ENCODE data around the gene DMWD. TPM values are rescaled to one million over a fixed set of nuclear protein-coding genes. Genes with fewer than 3 reads are reported as not detected.

The DMWD gene
- total RNA-seq, 1 donor from 2014 or later: 95.3 TPM

DNA sequence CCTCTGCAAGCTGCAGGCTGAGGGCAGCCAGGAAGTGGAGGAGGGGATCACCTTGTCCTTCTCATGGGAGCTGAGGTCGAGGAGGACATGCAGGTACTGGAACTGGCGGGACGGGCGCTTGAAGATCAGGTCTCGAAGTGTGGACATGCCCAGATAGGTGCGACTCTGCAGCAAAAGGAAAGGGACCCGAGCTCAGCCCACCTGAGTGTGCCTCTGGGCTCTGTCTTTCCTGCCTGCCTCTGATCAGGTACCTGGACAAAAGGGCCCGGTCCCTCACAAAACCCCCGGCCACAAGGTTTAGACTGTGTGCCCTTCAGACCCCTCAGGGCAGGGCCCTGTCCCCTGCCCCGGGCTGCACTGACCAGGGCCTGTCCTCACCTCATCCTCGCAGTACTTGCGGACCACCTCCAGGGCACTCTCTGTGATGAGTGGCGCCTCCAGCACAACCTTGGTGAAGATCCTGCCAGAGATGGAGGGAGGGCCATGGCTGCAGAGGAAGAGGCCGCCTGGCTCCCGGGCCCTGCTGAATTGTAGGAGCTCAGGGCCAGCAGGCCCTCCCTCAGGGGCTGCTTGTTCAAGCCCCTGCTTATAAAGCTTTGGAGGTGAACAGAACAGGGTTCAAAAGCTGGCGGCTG is 34.9 kb upstream of the DMWD start:
- Mint-ChIP-seq H3K4me1 (ENCODE audit: unreplicated experiment) (no peaks in the 10 kb centered on the region), H3K9me3 (ENCODE audit: unreplicated experiment) (no peaks in the 10 kb centered on the region), H3K36me3 (ENCODE audit: low read depth, unreplicated experiment) (peaks cover 49% of the 10 kb centered on the region), H3K27ac (ENCODE audit: unreplicated experiment) (no peak overlapping the region), H3K4me3 (ENCODE audit: unreplicated experiment) (peak overlapping the region; percentile 69), H3K27me3 (ENCODE audit: unreplicated experiment) (peaks cover 26% of the 10 kb centered on the region)
- no peak for TF ChIP-seq CTCF (IDR thresholded peaks at IDR 0.05; ENCODE audit: unreplicated experiment)
- DNase-seq (ENCODE audit: low spot score): no peak

- DNase-seq (ENCODE audit: low spot score): no peak
- no peak for TF ChIP-seq CTCF (IDR thresholded peaks at IDR 0.05; ENCODE audit: unreplicated experiment)
- Mint-ChIP-seq H3K27ac (ENCODE audit: unreplicated experiment) (no peak overlapping the region), H3K27me3 (ENCODE audit: unreplicated experiment) (peaks cover 26% of the 10 kb centered on the region), H3K9me3 (ENCODE audit: unreplicated experiment) (no peaks in the 10 kb centered on the region), H3K4me3 (ENCODE audit: unreplicated experiment) (peak overlapping the region; percentile 63), H3K4me1 (ENCODE audit: unreplicated experiment) (no peaks in the 10 kb centered on the region), H3K36me3 (ENCODE audit: low read depth, unreplicated experiment) (peaks cover 45% of the 10 kb centered on the region)
Observed at GRCh38 chr19:45826934-45827333, 34.3 kb upstream of the DMWD start.

DNA sequence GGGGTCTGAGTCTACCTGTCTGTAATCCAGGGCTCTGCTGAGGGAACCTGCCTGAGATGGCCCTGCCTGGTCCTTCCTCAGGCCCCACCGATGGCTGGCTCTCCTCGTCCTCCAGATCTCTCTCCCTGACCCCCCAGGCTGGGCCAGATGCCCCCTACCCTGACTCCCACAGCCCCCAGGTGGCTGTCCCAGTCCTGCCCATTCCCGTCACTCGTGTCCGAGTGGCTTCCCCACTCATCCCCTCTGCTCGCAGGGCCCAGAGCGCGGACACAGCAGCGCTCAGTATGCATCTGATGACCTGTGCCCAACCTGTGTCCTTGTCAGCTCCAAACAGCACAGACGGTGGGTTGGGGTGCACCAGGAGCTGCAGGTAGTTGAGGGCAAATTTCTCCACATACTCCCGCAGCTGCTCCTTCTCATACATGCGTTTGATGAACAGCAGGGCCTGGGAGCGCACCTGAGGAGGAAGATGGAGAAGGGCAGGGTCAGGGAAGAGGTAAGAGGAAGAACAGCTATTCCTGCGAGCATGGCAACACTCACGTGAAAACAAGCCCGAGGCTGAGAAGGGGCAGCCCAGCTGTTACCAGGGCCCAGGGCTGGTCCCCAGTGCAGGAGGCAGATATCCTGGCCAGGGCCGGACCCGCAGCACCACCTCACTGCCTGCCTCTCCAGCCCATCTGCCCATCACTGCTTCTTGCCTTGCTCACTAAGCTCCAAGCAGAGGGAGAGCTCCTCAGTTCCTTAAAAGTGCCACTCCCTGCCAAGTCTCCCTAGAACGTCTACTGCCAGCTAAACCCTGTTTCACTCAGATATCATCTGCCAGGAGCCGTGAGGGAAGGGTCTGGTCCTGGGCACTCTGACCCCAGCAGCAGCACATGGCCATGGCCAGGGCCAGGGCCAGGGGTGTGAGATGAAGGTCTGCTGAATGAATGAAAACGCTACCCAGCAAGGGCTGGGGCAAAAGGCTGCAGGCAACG is 33.6 kb upstream of the DMWD start:
- Mint-ChIP-seq H3K4me1 (ENCODE audit: unreplicated experiment) (peaks cover 2% of the 10 kb centered on the region), H3K4me3 (ENCODE audit: unreplicated experiment) (no peak overlapping the region), H3K36me3 (ENCODE audit: low read depth, unreplicated experiment) (peaks cover 40% of the 10 kb centered on the region), H3K27me3 (ENCODE audit: unreplicated experiment) (peaks cover 24% of the 10 kb centered on the region), H3K27ac (ENCODE audit: unreplicated experiment) (no peak overlapping the region), H3K9me3 (ENCODE audit: unreplicated experiment) (no peaks in the 10 kb centered on the region)
- no peak for TF ChIP-seq CTCF (IDR thresholded peaks at IDR 0.05; ENCODE audit: unreplicated experiment)
- no peak for DNase-seq (ENCODE audit: low spot score)

GRCh38 chr19:45825263-45825605 is 32.6 kb upstream of the DMWD start:
- no peak for TF ChIP-seq CTCF (IDR thresholded peaks at IDR 0.05; ENCODE audit: unreplicated experiment)
- H3K9me3 Mint-ChIP-seq (ENCODE audit: unreplicated experiment): no peaks in the 10 kb centered on the region
- DNase-seq (ENCODE audit: low spot score): no peak
- H3K27me3 Mint-ChIP-seq (ENCODE audit: unreplicated experiment): peaks cover 24% of the 10 kb centered on the region
- H3K36me3 Mint-ChIP-seq (ENCODE audit: low read depth, unreplicated experiment): peaks cover 35% of the 10 kb centered on the region
- H3K4me3 Mint-ChIP-seq (ENCODE audit: unreplicated experiment): no peak overlapping the region
- H3K27ac Mint-ChIP-seq (ENCODE audit: unreplicated experiment): no peak overlapping the region
- peaks cover 3% of the 10 kb centered on the region for H3K4me1 Mint-ChIP-seq (ENCODE audit: unreplicated experiment)

All from endothelial cell (in vitro differentiated cells).